Measurements from ENCODE around the gene IL4R. TPM values are rescaled to one million over a fixed set of nuclear protein-coding genes. Genes with fewer than 3 reads are reported as not detected.

The IL4R gene
- total RNA-seq, 1 donor from 2014 or later, result 45.7 TPM

DNA sequence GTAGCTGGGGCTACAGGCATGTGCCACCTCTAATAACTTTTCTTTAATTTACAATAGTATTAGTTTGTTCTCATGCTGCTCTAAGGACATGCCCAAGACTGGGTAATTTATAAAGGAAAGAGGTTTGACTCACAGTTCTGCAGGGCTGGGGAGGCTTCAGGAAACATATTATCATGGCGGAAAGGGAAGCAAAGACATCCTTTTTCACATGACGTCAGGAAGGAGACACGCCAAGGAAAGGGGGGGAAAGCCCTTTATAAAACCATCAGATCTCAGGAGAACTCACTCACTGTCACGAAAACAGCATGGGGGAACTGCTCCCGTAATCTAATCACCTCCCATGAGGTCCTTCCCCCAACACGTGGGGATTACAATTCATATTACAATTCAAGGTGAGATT lies 18.3 kb downstream of the IL4R start:
- H3K36me3 Mint-ChIP-seq (ENCODE audit: low read depth, unreplicated experiment), result peaks cover 8% of the 10 kb centered on the region
- TF ChIP-seq, protein P1, sequence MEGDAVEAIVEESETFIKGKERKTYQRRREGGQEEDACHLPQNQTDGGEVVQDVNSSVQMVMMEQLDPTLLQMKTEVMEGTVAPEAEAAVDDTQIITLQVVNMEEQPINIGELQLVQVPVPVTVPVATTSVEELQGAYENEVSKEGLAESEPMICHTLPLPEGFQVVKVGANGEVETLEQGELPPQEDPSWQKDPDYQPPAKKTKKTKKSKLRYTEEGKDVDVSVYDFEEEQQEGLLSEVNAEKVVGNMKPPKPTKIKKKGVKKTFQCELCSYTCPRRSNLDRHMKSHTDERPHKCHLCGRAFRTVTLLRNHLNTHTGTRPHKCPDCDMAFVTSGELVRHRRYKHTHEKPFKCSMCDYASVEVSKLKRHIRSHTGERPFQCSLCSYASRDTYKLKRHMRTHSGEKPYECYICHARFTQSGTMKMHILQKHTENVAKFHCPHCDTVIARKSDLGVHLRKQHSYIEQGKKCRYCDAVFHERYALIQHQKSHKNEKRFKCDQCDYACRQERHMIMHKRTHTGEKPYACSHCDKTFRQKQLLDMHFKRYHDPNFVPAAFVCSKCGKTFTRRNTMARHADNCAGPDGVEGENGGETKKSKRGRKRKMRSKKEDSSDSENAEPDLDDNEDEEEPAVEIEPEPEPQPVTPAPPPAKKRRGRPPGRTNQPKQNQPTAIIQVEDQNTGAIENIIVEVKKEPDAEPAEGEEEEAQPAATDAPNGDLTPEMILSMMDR (IDR thresholded peaks at IDR 0.05; ENCODE audit: unreplicated experiment), result no peak
- H3K9me3 Mint-ChIP-seq (ENCODE audit: unreplicated experiment), result no peaks in the 10 kb centered on the region
- H3K4me1 Mint-ChIP-seq (ENCODE audit: unreplicated experiment), result peaks cover 33% of the 10 kb centered on the region
- no peaks in the 10 kb centered on the region for H3K27me3 Mint-ChIP-seq (ENCODE audit: unreplicated experiment)
- peak overlapping the region; percentile 23 for H3K4me3 Mint-ChIP-seq (ENCODE audit: unreplicated experiment)
- DNase-seq (ENCODE audit: low spot score), result peak; percentile 23
- H3K27ac Mint-ChIP-seq (ENCODE audit: unreplicated experiment), result peak overlapping the region; percentile 99

DNA sequence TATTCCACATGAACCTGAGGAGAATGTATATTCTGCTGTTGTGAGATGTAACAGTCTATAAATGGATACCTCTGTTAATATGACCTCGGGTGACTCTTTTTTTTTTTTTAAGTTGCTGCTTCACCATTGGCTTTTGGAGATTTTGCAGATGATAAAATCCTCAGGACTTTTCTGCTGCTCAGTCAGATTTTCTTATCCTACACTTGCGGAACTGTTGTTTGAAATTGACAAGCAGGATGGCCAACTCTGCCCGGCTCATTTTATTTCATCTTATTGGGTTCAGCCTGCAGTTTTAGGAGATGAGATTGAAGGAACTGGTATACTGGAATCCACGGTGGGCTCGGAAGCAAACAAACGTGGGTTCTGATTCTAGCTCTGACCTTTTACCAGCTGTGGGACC lies 19.3 kb downstream of the IL4R start:
- no peak for DNase-seq (ENCODE audit: low spot score)
- Mint-ChIP-seq H3K36me3 (ENCODE audit: low read depth, unreplicated experiment) (peaks cover 12% of the 10 kb centered on the region), H3K4me3 (ENCODE audit: unreplicated experiment) (no peak overlapping the region), H3K9me3 (ENCODE audit: unreplicated experiment) (no peaks in the 10 kb centered on the region), H3K27ac (ENCODE audit: unreplicated experiment) (peak overlapping the region; percentile 58), H3K27me3 (ENCODE audit: unreplicated experiment) (no peaks in the 10 kb centered on the region), H3K4me1 (ENCODE audit: unreplicated experiment) (peaks cover 28% of the 10 kb centered on the region)
- TF ChIP-seq, protein P1 (IDR thresholded peaks at IDR 0.05; ENCODE audit: unreplicated experiment), result no peak

DNA sequence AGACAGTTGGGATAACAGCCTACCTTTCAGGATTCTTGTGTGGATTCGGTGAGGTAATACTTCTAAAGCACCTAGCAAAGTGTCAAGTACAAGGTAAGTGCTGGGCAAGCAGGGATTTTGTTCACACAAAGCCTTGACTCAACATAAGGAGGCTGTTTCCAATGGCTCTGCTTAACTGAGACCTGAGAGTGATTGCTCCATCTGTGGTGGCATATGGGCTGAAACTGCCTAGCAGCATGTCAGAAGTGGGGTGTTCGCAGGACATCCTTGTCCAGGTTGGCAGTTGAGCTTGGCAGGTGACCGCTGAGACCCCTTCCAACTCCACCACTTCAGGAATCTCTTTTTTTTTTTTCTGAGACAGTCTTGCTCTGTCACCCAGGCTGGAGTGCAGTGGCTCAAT lies 19.8 kb downstream of the IL4R start:
- Mint-ChIP-seq H3K36me3 (ENCODE audit: low read depth, unreplicated experiment) (peaks cover 16% of the 10 kb centered on the region), H3K4me1 (ENCODE audit: unreplicated experiment) (peaks cover 28% of the 10 kb centered on the region)

DNA sequence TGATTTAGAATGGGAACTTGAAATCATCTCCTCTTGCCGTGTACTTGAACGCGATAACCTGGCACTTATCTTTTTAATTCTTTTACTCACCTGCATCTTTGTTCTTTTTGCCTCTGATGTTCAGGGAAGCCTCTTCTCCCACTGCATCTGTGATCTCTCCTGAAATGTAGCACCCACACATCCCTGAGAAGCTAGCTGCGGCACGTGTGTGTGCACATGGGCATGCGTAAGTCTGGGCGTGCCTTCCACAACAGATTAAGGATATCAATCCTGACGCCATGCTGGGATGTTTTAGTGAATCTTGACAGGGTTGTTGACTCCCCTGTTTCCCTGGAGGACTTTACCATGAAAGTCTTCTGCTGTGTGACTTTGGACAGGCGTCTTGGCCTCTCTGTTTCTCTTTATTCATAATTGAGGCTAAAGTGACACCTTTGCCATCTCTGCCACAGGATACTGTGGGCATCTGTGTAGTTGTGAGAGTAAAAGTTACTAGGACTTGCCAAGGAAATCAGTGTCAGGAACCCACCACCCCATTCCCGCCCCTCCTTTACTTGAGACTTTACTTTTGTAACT lies 20.5 kb downstream of the IL4R start:
- Mint-ChIP-seq H3K4me1 (ENCODE audit: unreplicated experiment) (peaks cover 24% of the 10 kb centered on the region), H3K27ac (ENCODE audit: unreplicated experiment) (no peak overlapping the region), H3K4me3 (ENCODE audit: unreplicated experiment) (peak overlapping the region; percentile 33), H3K27me3 (ENCODE audit: unreplicated experiment) (no peaks in the 10 kb centered on the region), H3K9me3 (ENCODE audit: unreplicated experiment) (no peaks in the 10 kb centered on the region), H3K36me3 (ENCODE audit: low read depth, unreplicated experiment) (peaks cover 23% of the 10 kb centered on the region)
- no peak for DNase-seq (ENCODE audit: low spot score)
- TF ChIP-seq, protein P1 (IDR thresholded peaks at IDR 0.05; ENCODE audit: unreplicated experiment), result no peak

More for the DNA sequence above, 19.8 kb downstream of the IL4R start:
- TF ChIP-seq, protein P1 (IDR thresholded peaks at IDR 0.05; ENCODE audit: unreplicated experiment), result no peak
- H3K27ac Mint-ChIP-seq (ENCODE audit: unreplicated experiment), result no peak overlapping the region
- no peaks in the 10 kb centered on the region for H3K27me3 Mint-ChIP-seq (ENCODE audit: unreplicated experiment)
- no peak for DNase-seq (ENCODE audit: low spot score)
- no peak overlapping the region for H3K4me3 Mint-ChIP-seq (ENCODE audit: unreplicated experiment)
- H3K9me3 Mint-ChIP-seq (ENCODE audit: unreplicated experiment), result no peaks in the 10 kb centered on the region

DNA sequence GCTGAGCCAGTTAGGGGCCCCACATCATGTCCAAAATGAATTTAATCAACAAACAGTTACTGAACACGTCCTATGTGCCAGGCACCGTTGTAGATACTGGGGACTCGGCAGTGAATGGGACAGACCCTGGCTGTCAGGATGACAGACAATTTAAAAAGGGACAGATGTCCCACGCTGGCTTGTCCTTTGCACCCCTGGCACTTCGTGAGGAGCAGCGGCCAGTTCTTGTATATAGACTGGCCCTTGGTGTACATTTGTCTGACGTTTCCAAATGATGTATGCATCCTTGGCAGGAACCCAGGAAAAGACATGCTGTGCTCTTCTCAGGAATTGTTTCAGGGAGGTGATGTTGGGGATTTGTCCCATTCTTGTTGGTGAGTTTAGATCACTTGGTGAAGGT lies 21.1 kb downstream of the IL4R start:
- no peak overlapping the region for H3K27ac Mint-ChIP-seq (ENCODE audit: unreplicated experiment)
- DNase-seq (ENCODE audit: low spot score), result no peak
- no peak overlapping the region for H3K4me3 Mint-ChIP-seq (ENCODE audit: unreplicated experiment)
- no peaks in the 10 kb centered on the region for H3K9me3 Mint-ChIP-seq (ENCODE audit: unreplicated experiment)
- peaks cover 24% of the 10 kb centered on the region for H3K4me1 Mint-ChIP-seq (ENCODE audit: unreplicated experiment)
- H3K27me3 Mint-ChIP-seq (ENCODE audit: unreplicated experiment), result no peaks in the 10 kb centered on the region
- H3K36me3 Mint-ChIP-seq (ENCODE audit: low read depth, unreplicated experiment), result peaks cover 22% of the 10 kb centered on the region
- TF ChIP-seq, protein P1 (IDR thresholded peaks at IDR 0.05; ENCODE audit: unreplicated experiment), result no peak
